GM10847 (cell line): ENCODE results near the gene SLC4A1AP.

Experiments
- POLR2A ChIP-seq: IDR thresholded peaks from 2 replicates; pipeline ENCODE4 v1.6.1; 2011; ENCODE audit not compliant: insufficient read length; ENCODE audit errors: extremely low read depth

The SLC4A1AP gene

GRCh38 chr2:27711804-27712203, 48.1 kb downstream of the SLC4A1AP start:
- no peak for TF ChIP-seq POLR2A

- TF ChIP-seq POLR2A, result no peak
Measured at GRCh38 chr2:27712522-27712921, 48.8 kb downstream of the SLC4A1AP start.

- TF ChIP-seq POLR2A, result no peak
Measured at GRCh38 chr2:27713201-27713600, 49.5 kb downstream of the SLC4A1AP start.

- TF ChIP-seq POLR2A, result no peak
Measured at GRCh38 chr2:27714053-27714452, 50.4 kb downstream of the SLC4A1AP start.

GRCh38 chr2:27714851-27715291, 51.2 kb downstream of the SLC4A1AP start:
- TF ChIP-seq POLR2A, result no peak

GRCh38 chr2:27715318-27716210, 51.9 kb downstream of the SLC4A1AP start:
- no peak for TF ChIP-seq POLR2A

GRCh38 chr2:27716301-27717069, 52.8 kb downstream of the SLC4A1AP start:
- TF ChIP-seq POLR2A, result no peak

GRCh38 chr2:27717070-27717795, 53.5 kb downstream of the SLC4A1AP start:
- no peak for TF ChIP-seq POLR2A

- TF ChIP-seq POLR2A, result no peak
Measured at GRCh38 chr2:27720004-27720551, 56.4 kb downstream of the SLC4A1AP start.

- no peak for TF ChIP-seq POLR2A
Measured at GRCh38 chr2:27721335-27721734, 57.6 kb downstream of the SLC4A1AP start.

GRCh38 chr2:27721884-27722485, 58.3 kb downstream of the SLC4A1AP start:
- TF ChIP-seq POLR2A, result no peak

GRCh38 chr2:27723372-27724144, 59.9 kb downstream of the SLC4A1AP start:
- no peak for TF ChIP-seq POLR2A

GRCh38 chr2:27724191-27724590, 60.5 kb downstream of the SLC4A1AP start:
- TF ChIP-seq POLR2A, result no peak
